GM20000 (cell line): Measurements from ENCODE around the gene ACAD8.

ENCODE experiments used
- DNase-seq: peaks from one replicate; pipeline ENCODE4 v3.0.0; 2012; ENCODE audit warnings: low spot score
- TF ChIP-seq, protein P1 (sequence below): IDR thresholded peaks from 2 replicates; pipeline ENCODE4 v1.5.1; 2012; ENCODE audit warnings: mild to moderate bottlenecking, control low read depth; ENCODE audit errors: extremely low read depth, missing control alignments

The ACAD8 gene

DNA sequence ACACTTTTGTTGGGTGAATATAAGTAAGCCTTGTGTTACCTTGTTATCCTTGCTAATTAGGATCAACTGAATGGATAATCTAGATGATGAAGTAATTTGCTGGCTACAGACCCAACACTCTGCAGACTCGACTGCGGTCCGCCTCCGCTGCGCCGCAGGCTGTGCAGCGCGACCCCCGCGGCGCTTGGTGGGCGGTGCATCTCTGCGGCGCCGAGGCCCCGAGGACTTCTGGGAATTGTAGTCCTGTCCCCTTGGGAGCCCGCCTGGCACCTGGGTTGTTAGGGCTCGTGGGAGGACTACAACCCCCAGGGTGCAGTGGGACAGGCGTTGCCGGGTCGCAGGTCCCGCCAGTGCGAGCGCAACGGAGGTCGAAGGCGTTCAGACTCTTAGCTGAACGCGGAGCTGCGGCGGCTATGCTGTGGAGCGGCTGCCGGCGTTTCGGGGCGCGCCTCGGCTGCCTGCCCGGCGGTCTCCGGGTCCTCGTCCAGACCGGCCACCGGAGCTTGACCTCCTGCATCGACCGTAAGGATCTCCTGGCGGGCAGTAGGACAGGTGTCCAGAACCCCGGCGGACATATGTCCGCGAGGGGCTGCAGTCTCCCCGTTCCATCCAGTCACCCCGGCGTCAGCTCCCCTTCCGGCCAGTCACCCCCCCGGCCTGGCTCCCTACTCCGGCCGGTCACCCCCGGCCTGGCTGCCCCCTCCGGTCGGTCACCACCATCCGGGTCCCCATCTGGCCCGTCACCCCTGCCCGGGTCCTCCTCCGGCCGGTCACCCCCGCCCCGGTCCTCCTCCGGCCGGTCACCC is at the start of gene ACAD8, which contains the start of gene THYN1:
ACAD8 (plus strand) TSS at position 381 of the 806 bp plus-strand sequence; CDS start at position 414, 33 bp downstream.
THYN1 (minus strand) TSS at position 165 of the 806 bp plus-strand sequence. CDS start 470 bp downstream, outside the sequence.
- peak; percentile 98 for DNase-seq
- TF ChIP-seq, protein P1, sequence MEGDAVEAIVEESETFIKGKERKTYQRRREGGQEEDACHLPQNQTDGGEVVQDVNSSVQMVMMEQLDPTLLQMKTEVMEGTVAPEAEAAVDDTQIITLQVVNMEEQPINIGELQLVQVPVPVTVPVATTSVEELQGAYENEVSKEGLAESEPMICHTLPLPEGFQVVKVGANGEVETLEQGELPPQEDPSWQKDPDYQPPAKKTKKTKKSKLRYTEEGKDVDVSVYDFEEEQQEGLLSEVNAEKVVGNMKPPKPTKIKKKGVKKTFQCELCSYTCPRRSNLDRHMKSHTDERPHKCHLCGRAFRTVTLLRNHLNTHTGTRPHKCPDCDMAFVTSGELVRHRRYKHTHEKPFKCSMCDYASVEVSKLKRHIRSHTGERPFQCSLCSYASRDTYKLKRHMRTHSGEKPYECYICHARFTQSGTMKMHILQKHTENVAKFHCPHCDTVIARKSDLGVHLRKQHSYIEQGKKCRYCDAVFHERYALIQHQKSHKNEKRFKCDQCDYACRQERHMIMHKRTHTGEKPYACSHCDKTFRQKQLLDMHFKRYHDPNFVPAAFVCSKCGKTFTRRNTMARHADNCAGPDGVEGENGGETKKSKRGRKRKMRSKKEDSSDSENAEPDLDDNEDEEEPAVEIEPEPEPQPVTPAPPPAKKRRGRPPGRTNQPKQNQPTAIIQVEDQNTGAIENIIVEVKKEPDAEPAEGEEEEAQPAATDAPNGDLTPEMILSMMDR = no peak

DNA sequence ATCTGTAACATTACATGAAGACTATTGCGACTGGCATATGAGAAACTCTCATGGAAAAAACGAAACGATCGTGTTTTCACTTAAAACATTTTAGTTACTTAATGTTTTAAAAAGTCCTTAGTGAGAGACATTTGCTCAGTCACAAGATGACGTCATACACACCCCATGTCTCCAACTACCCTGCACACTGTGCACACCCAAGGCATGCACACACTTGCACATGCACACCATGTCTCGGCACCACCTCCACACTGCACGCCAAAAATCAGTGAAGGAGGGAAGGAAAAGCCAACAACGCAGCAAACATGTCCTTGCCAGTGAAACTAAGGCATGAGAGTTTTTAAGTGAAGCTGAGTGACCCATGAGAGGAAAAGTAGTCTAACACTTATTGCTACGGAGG is 47.6 kb upstream of the ACAD8 start:
- DNase-seq = no peak
- TF ChIP-seq, protein P1 = no peak

- TF ChIP-seq, protein P1 = no peak
- DNase-seq = no peak
Observed at GRCh38 chr11:134206185-134206584, 47.2 kb upstream of the ACAD8 start.

- TF ChIP-seq, protein P1 = peak; percentile 62
- DNase-seq = no peak
Observed at GRCh38 chr11:134207538-134208239, 45.7 kb upstream of the ACAD8 start.

DNA sequence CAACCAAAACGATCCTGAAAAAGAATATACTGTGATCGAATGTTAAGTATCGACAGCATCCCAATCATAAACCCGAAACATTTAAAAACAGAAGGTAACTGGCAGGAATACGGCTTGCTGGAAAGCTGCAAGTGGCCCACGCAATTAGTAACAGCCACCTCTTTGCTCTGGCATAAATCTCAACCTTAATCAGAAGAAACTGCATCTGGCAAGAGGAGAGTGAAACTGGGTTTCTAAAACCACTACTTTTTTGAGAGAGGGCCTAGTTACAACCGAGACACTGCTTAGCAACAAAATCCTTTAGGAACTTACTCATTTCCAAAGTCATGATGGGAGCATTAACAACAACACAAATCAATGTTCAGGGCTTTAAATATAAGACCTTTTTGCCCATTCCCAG is 37.5 kb upstream of the ACAD8 start:
- DNase-seq = no peak
- TF ChIP-seq, protein P1 = no peak

DNA sequence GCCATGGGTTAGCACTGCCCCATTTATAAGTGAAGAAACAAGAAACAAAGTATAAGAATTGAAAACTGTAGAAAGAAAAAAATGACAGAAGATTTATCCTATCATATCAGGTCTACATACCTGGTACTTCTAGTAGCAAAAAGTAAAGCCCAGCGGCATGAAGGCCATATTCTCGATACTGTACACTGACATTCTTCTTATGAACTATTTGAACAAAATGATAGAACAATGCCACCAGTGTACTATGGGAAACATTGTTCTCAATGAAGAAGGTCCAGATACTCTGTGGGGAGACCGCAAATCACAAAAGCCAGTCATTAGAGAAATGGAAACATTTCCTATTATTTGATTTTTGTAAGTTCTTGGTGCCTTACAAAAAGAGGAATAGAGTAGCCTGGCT is 36.6 kb upstream of the ACAD8 start:
- DNase-seq = no peak
- TF ChIP-seq, protein P1 = no peak

- DNase-seq = no peak
- TF ChIP-seq, protein P1 = no peak
Observed at GRCh38 chr11:134223121-134223520, 30.2 kb upstream of the ACAD8 start.
